BLaER1 treated with 17β-estradiol and CSF1 and Interleukin-3, amounts not matched to agents 10 nM and 100 nM (cell line): Measurements from ENCODE around the gene ATP7A.
"Not testable (repeated sequence)": the region's sequence is repeated elsewhere in the genome, so short reads cannot be mapped to it uniquely, and the experiment has no call there.

Experiments
- H3K27ac ChIP-seq, 11 experiments: shearing (Covaris generic); formaldehyde crosslinking; 2 replicates each; pipeline ENCODE4 v1.8.1; 2022
- H3K27me3 ChIP-seq, 11 experiments: shearing (Covaris generic); formaldehyde crosslinking; 2 replicates each; pipeline ENCODE4 v1.8.1; 2022
- H3K36me3 ChIP-seq, 11 experiments: shearing (Covaris generic); formaldehyde crosslinking; 2 replicates each; pipeline ENCODE4 v1.8.1; 2022
- H3K4me1 ChIP-seq, 10 experiments: shearing (Covaris generic); formaldehyde crosslinking; 2 replicates each; pipeline ENCODE4 v1.8.1; 2022
- H3K4me2 ChIP-seq, 11 experiments: shearing (Covaris generic); formaldehyde crosslinking; 2 replicates each; pipeline ENCODE4 v1.8.1; 2022
- H3K4me3 ChIP-seq, 10 experiments: shearing (Covaris generic); formaldehyde crosslinking; 2 replicates each; pipeline ENCODE4 v1.8.1; 2022
- H3K9ac ChIP-seq, 11 experiments: shearing (Covaris generic); formaldehyde crosslinking; 2 replicates each; pipeline ENCODE4 v1.8.1; 2022
- H3K9me3 ChIP-seq, 11 experiments: shearing (Covaris generic); formaldehyde crosslinking; replicated peaks in 1 of 11; 2 replicates each; pipeline ENCODE4 v1.8.1; 2022
- H4K20me1 ChIP-seq, 11 experiments: shearing (Covaris generic); formaldehyde crosslinking; 2 replicates each; pipeline ENCODE4 v1.8.1; 2022
- Cebpa-rat ChIP-seq, 11 experiments: shearing (Covaris generic); IDR thresholded peaks; 2 replicates each; pipeline ENCODE4 v1.8.1; 2022

The ATP7A gene

GRCh38 chrX:77910108-77910840 is at the start of gene ATP7A:
Gene ATP7A, plus strand, starts transcription at chrX:77910693. Its CDS starts 60,949 bp downstream, at chrX:77971642.
- Histone ChIP-seq H4K20me1 (no peaks in the 10 kb centered on the region), H3K4me3 (peak within 1 kb of the TSS; percentile 59 to 73 (median 66)), H3K27me3 (peaks cover 33 to 99% (median 81%) of the 10 kb centered on the region in 11 experiments), H3K36me3 (peaks cover 0 to 16% (median 9%) of the 10 kb centered on the region in 11 experiments; a peak in 12 of 22 replicates), H3K9ac (peak within 1 kb of the TSS; percentile 78 to 85 (median 81)), H3K9me3 (no peaks in the 10 kb centered on the region), H3K4me2 (peak within 1 kb of the TSS; percentile 63 to 76 (median 74)), H3K4me1 (peaks cover 0 to 21% (median 7%) of the 10 kb centered on the region in 10 experiments; a peak in 9 of 20 replicates), H3K27ac (peak within 1 kb of the TSS; percentile 59 to 79 (median 76))
- TF ChIP-seq Cebpa-rat (IDR thresholded peaks at IDR 0.05): no peak

- Histone ChIP-seq H3K4me2 (no peak overlapping the region), H3K27me3 (peaks cover 0 to 39% (median 27%) of the 10 kb centered on the region in 11 experiments; a peak in 16 of 22 replicates), H3K4me1 (no peaks in the 10 kb centered on the region), H3K4me3 (no peak overlapping the region), H3K36me3 (peaks cover 24 to 52% (median 31%) of the 10 kb centered on the region in 11 experiments), H3K27ac (no peak overlapping the region), H4K20me1 (peaks cover 0 to 10% (median 0%) of the 10 kb centered on the region in 11 experiments; a peak in 8 of 22 replicates), H3K9me3 (0 out of 22 replicates have a peak, but pooled peaks cover 0 to 5% (median 0%) of the 10 kb centered on the region in 11 experiments), H3K9ac (no peak overlapping the region)
- no peak for TF ChIP-seq Cebpa-rat (IDR thresholded peaks at IDR 0.05)
Observed at GRCh38 chrX:77875372-77875771, 35.1 kb upstream of the ATP7A start.

DNA sequence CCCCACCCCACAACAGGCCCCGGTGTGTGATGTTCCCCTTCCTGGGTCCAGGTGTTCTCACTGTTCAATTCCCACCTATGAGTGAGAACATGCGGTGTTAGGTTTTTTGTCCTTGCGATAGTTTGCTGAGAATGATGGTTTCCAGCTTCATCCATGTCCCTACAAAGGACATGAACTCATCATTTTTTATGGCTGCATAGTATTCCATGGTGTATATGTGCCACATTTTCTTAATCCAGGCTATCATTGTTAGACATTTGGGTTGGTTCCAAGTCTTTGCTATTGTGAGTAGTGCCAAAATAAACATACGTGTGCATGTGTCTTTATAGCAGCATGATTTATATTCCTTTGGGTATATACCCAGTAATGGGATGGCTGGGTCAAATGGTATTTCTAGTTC is 29.1 kb upstream of the ATP7A start:
- not testable (repeated sequence) for H3K9me3 ChIP-seq, H3K4me1 ChIP-seq, H3K36me3 ChIP-seq, H3K27ac ChIP-seq, H3K4me3 ChIP-seq, H3K9ac ChIP-seq, H3K4me2 ChIP-seq
- Histone ChIP-seq H4K20me1 (peaks cover 0 to 45% (median 6%) of the 10 kb centered on the region in 11 experiments; a peak in 12 of 22 replicates), H3K27me3 (peaks cover 0 to 20% (median 13%) of the 10 kb centered on the region in 11 experiments; a peak in 15 of 22 replicates)

DNA sequence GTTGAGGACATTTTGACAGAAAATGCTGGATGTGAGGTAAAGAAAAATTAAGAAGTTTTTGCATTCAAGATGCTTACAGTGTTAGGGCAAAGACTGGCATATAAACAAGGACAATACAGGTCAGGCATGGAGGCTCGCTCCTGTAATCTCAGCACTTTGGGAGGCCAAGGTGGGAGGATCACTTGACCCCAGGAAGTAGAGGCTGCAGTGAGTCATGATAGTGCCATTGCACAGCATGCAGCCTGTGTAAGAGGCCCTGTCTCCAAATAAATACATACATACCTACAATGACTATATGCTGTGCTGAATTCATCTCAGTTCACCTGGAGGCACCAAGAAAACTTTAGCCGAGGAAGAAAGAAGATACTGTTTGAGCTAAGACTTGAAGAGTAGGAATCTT is 17.6 kb upstream of the ATP7A start:
- no peak for TF ChIP-seq Cebpa-rat (IDR thresholded peaks at IDR 0.05)
- peaks cover 0 to 9% (median 0%) of the 10 kb centered on the region in 11 experiments; a peak in 4 of 22 replicates for H3K36me3 ChIP-seq
- H3K4me2 ChIP-seq: peak overlapping the region; percentile 57 to 79 (median 72); a peak in 21 of 22 replicates
- peaks cover 0 to 11% (median 0%) of the 10 kb centered on the region in 11 experiments; a peak in 3 of 22 replicates for H3K9me3 ChIP-seq
- no peak overlapping the region for H3K27ac ChIP-seq
- peaks cover 3 to 47% (median 24%) of the 10 kb centered on the region in 11 experiments; a peak in 14 of 22 replicates for H3K27me3 ChIP-seq
- peaks cover 7 to 50% (median 25%) of the 10 kb centered on the region in 11 experiments; a peak in 14 of 22 replicates for H4K20me1 ChIP-seq
- peak overlapping the region in 2 of 10 experiments; percentile 62 to 68; a peak in 2 of 20 replicates for H3K4me3 ChIP-seq
- H3K9ac ChIP-seq: peak overlapping the region in 2 of 11 experiments; percentile 4 to 83; a peak in 1 of 22 replicates
- peaks cover 5 to 26% (median 12%) of the 10 kb centered on the region in 10 experiments; a peak in 13 of 20 replicates for H3K4me1 ChIP-seq

DNA sequence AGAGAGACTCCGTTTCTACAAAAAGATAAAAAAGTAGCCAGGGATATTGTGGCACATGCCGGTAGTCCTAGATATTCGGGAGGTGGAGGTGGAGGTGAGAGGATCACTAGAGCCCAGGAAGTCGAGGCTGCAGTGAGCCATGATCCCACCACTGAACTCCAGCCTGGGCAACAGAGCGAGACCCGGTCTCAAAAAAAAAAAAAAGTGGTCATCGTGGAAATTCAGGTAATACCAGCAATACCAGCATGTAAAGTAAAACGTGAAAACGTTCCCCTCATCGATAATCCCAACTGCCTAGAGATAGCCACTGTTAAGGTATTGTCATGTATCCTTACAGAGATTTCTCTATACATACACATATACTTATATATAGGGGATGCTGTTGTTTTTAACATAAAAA is 16.8 kb upstream of the ATP7A start:
- Histone ChIP-seq H3K9ac (peak overlapping the region; percentile 82 to 87 (median 83); a peak in 19 of 22 replicates), H3K9me3 (peaks cover 0 to 11% (median 0%) of the 10 kb centered on the region in 11 experiments; a peak in 5 of 22 replicates), H3K4me3 (peak overlapping the region; percentile 58 to 78 (median 69); a peak in 19 of 20 replicates), H3K27me3 (peaks cover 3 to 47% (median 24%) of the 10 kb centered on the region in 11 experiments; a peak in 14 of 22 replicates), H3K4me1 (peaks cover 5 to 26% (median 12%) of the 10 kb centered on the region in 10 experiments; a peak in 13 of 20 replicates), H3K36me3 (peaks cover 0 to 9% (median 0%) of the 10 kb centered on the region in 11 experiments; a peak in 4 of 22 replicates), H4K20me1 (peaks cover 6 to 42% (median 25%) of the 10 kb centered on the region in 11 experiments; a peak in 14 of 22 replicates), H3K27ac (peak overlapping the region in 3 of 11 experiments; percentile 83 to 92 (median 84); a peak in 3 of 22 replicates), H3K4me2 (peak overlapping the region; percentile 57 to 79 (median 72))
- no peak for TF ChIP-seq Cebpa-rat (IDR thresholded peaks at IDR 0.05)

DNA sequence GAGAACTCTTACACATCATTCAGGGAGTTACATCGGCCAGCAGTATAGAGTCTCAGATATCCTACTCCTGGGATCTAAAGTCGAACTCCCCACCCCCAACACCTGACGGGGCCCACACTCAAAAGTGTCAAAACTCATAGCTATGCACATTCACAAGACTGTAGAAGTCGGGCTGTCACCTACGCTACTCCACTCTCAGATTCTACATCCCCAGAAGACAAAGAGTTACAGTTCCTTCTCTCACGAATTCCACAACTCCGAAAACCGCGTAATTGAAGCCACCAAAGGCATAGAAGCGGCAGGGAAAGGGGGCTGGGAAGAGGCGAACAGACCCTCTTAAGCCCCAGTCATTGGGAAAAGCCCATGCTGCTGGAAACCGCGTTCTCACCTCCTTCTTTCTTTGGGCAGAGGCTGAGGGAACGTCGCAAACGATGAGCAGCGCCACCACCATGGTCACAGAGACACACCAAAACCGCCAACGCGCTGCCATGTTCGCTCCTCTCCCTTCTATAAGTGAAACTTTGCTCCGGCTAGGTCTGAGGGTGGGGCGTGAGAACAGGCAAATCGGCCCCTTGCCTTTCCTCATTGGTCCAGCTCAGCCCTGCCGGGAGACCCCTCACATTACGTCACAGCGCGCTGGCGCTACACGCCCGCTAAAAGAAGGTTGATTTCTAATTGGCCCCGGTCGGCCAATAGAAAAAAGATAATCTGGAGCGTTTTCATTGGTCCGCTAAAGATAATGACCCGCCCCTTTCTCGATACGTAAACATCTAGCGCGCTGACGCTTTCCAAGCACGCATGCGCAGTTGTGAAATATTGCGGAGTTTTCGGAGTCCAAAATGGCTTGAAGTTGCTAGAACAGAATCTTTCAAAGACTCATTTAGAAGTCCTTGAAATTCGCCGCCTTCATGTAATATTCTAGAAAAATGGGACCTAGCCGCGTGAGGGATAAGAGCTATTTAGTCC is 15.3 kb upstream of the ATP7A start, which contains the start of gene MAGT1:
Gene MAGT1, minus strand, starts transcription at position 515 of the 966 bp plus-strand sequence. Its CDS starts 25 bp downstream, at position 490.
- Histone ChIP-seq H3K27ac (peak within 1 kb of the TSS; percentile 79 to 92 (median 84)), H3K36me3 (peaks cover 0 to 7% (median 0%) of the 10 kb centered on the region in 11 experiments; a peak in 3 of 22 replicates), H3K9me3 (peaks cover 0 to 6% (median 0%) of the 10 kb centered on the region in 11 experiments; a peak in 5 of 22 replicates), H3K9ac (peak within 1 kb of the TSS; percentile 82 to 87 (median 84)), H3K4me2 (peak within 1 kb of the TSS; percentile 57 to 79 (median 71)), H3K27me3 (peaks cover 2 to 50% (median 20%) of the 10 kb centered on the region in 11 experiments; a peak in 13 of 22 replicates), H3K4me1 (peaks cover 5 to 26% (median 12%) of the 10 kb centered on the region in 10 experiments; a peak in 13 of 20 replicates), H3K4me3 (peak within 1 kb of the TSS; percentile 58 to 78 (median 69)), H4K20me1 (peaks cover 6 to 40% (median 22%) of the 10 kb centered on the region in 11 experiments; a peak in 13 of 22 replicates)
- no peak; a peak in 1 of 22 replicates for TF ChIP-seq Cebpa-rat (IDR thresholded peaks at IDR 0.05)

- H3K4me2 ChIP-seq: peak within 1 kb of the TSS; percentile 32 to 79 (median 72); a peak in 20 of 22 replicates
- peak within 1 kb of the TSS; percentile 64 to 81 (median 70) for H3K4me3 ChIP-seq
- peaks cover 0 to 12% (median 7%) of the 10 kb centered on the region in 10 experiments; a peak in 6 of 20 replicates for H3K4me1 ChIP-seq
- peaks cover 0 to 29% (median 16%) of the 10 kb centered on the region in 11 experiments; a peak in 14 of 22 replicates for H4K20me1 ChIP-seq
- H3K36me3 ChIP-seq: peaks cover 0 to 34% (median 26%) of the 10 kb centered on the region in 11 experiments; a peak in 18 of 22 replicates
- peaks cover 3 to 46% (median 27%) of the 10 kb centered on the region in 11 experiments; a peak in 20 of 22 replicates for H3K27me3 ChIP-seq
- H3K27ac ChIP-seq: peak within 1 kb of the TSS; percentile 80 to 92 (median 88)
- H3K9me3 ChIP-seq: peaks cover 0 to 4% (median 0%) of the 10 kb centered on the region in 11 experiments; a peak in 4 of 22 replicates
- peak within 1 kb of the TSS; percentile 77 to 92 (median 89) for H3K9ac ChIP-seq
- TF ChIP-seq Cebpa-rat (IDR thresholded peaks at IDR 0.05): no peak
Observed at GRCh38 chrX:77899081-77899828, 11.2 kb upstream of the ATP7A start, which contains the start of gene COX7B. Gene COX7B, plus strand, starts transcription at chrX:77899468. Its CDS starts 86 bp downstream, at chrX:77899554.
